HepG2 (cell line): ENCODE data around the gene UQCRHL. TPM values are rescaled to one million over a fixed set of nuclear protein-coding genes. Genes with fewer than 3 reads are reported as not detected.

Experiments used
- ARNT2 ChIP-seq: sonication (generic); formaldehyde crosslinking; IDR thresholded peaks from 2 replicates; pipeline ENCODE4 v1.8.0; 2022; ENCODE audit warnings: mild to moderate bottlenecking, low read depth, missing genetic modification reagents, moderate library complexity
- CCAR2 ChIP-seq: fragments of 200-400 bp; formaldehyde crosslinking; optimal IDR thresholded peaks from 2 replicates; pipeline ENCODE3; 2018; ENCODE audit warnings: low read depth, mild to moderate bottlenecking, low read length, moderate library complexity
- CCDC6 ChIP-seq: sonication (generic); formaldehyde crosslinking; IDR thresholded peaks from 2 replicates; pipeline ENCODE4 v1.8.1; 2022; ENCODE audit warnings: mild to moderate bottlenecking, missing genetic modification reagents, moderate library complexity
- GMEB1 ChIP-seq: sonication (generic); formaldehyde crosslinking; IDR thresholded peaks from 2 replicates; pipeline ENCODE4 v1.5.1; 2020; ENCODE audit warnings: missing genetic modification reagents, mild to moderate bottlenecking, borderline replicate concordance
- HNRNPUL1 ChIP-seq: fragments of 200-400 bp; formaldehyde crosslinking; IDR thresholded peaks from 2 replicates; pipeline ENCODE4 v1.6.1; 2017; ENCODE audit warnings: low read depth, mild to moderate bottlenecking, low read length, moderate library complexity
- MTF1 ChIP-seq: sonication (generic); formaldehyde crosslinking; IDR thresholded peaks from 2 replicates; pipeline ENCODE4 v1.5.0; 2020; ENCODE audit warnings: missing genetic modification reagents
- NCOR1 ChIP-seq: fragments of 200-600 bp; sonication (generic); IDR thresholded peaks from 2 replicates; pipeline ENCODE4 v1.7.0; 2017; ENCODE audit warnings: antibody characterized with exemption, low read length, borderline replicate concordance
- REST ChIP-seq, 2 experiments: IDR thresholded peaks; 2 replicates each; pipeline ENCODE4 v1.6.1; 2011 to 2012; ENCODE audit warnings: low read length in 2 of 2, borderline replicate concordance in 1 of 2, low read depth in 1 of 2, mild to moderate bottlenecking in 1 of 2, moderate library complexity in 1 of 2
- TEAD3 ChIP-seq: optimal IDR thresholded peaks from 2 replicates; pipeline ENCODE3; 2016; ENCODE audit warnings: borderline replicate concordance
- TFAP4 ChIP-seq: sonication (generic); IDR thresholded peaks from 2 replicates; pipeline ENCODE4 v1.6.1; 2016; ENCODE audit warnings: low read depth, borderline replicate concordance
- ZFP82 ChIP-seq: sonication (generic); formaldehyde crosslinking; IDR thresholded peaks from 2 replicates; pipeline ENCODE4 v1.5.1; 2020; ENCODE audit warnings: mild to moderate bottlenecking, missing genetic modification reagents, borderline replicate concordance
- ZNF292 ChIP-seq: sonication (generic); formaldehyde crosslinking; IDR thresholded peaks from 2 replicates; pipeline ENCODE4 v1.8.1; 2022; ENCODE audit warnings: mild to moderate bottlenecking, low read depth, missing genetic modification reagents, borderline replicate concordance
- ZNF563 ChIP-seq: sonication (generic); formaldehyde crosslinking; IDR thresholded peaks from 2 replicates; pipeline ENCODE4 v1.8.0; 2022; ENCODE audit warnings: mild to moderate bottlenecking, moderate library complexity, missing genetic modification reagents
- ZNF687 ChIP-seq: sonication (generic); formaldehyde crosslinking; IDR thresholded peaks from 2 replicates; pipeline ENCODE4 v1.5.1; 2020; ENCODE audit warnings: mild to moderate bottlenecking, missing genetic modification reagents, moderate library complexity
- polyA plus RNA-seq, 8 experiments: library from polyadenylated mRNA; depleted of rRNA in 3 of 8; stranded (reverse) in 7 of 8; unstranded in 1 of 8; fragments of >200 nt; fragmentation: Illumina TruSeq in 4 of 8; extraction: Trizol in 4 of 8; gene quantifications; 2 replicates each; pipeline versions ENCODE4 v1.2.1 to v1.2.3, GENCODE V29; 2011 to 2016; ENCODE audit warnings: low read depth in 4 of 8, missing spikeins in 1 of 8, mixed read lengths in 1 of 8; ENCODE audit not compliant: insufficient read depth in 1 of 8
- total RNA-seq, 5 experiments: library from RNA; depleted of rRNA; stranded (reverse); fragments of >200 nt; fragmentation: Illumina TruSeq; extraction: Trizol; gene quantifications; 2 replicates each; pipeline ENCODE4 v1.2.3, GENCODE V29; 2016; ENCODE audit warnings: low read depth in 1 of 5

The UQCRHL gene
- total and polyA plus RNA-seq, 2 of the 13 experiments (the other 11 are each of a cell fraction or from before 2014, with no cell fraction given), result 1.8 to 2.3 TPM

- TF ChIP-seq TFAP4, result peak; percentile 24; the same call in 1 of the 2 replicates
- no peak for TF ChIP-seq ZFP82 (CRISPR knock-in tag)
- TF ChIP-seq GMEB1 (CRISPR knock-in tag), result peak; percentile 42; the same call in 1 of the 2 replicates
- 0 out of 2 replicates have a peak, but pooled peaks have one; percentile 16 for TF ChIP-seq ZNF563
- peak; percentile 69; the same call in 1 of the 2 replicates for TF ChIP-seq ARNT2
- 0 out of 4 replicates have a peak, but pooled peaks of 1 of the 2 experiments have one; percentile 33 for TF ChIP-seq REST (IDR thresholded peaks at IDR 0.05; ENCODE audit: borderline replicate concordance in 1 of 2, low read depth in 1 of 2, low read length in 2 of 2)
- peak; percentile 75; the same call in 1 of the 2 replicates for TF ChIP-seq NCOR1
- TF ChIP-seq HNRNPUL1, result no peak
- no peak for TF ChIP-seq CCAR2
- peak; percentile 75; the same call in 1 of the 2 replicates for TF ChIP-seq ZNF292 (CRISPR knock-in tag)
- TF ChIP-seq MTF1, result no peak
- peak; percentile 88 for TF ChIP-seq ZNF687 (CRISPR knock-in tag)
- peak; percentile 45 for TF ChIP-seq TEAD3 (CRISPR knock-in tag)
- peak; percentile 52; the same call in 1 of the 2 replicates for TF ChIP-seq CCDC6
Observed at GRCh38 chr1:15848929-15849774, 41.7 kb upstream of the UQCRHL start (continued).
